ENCODE results near the gene ATL3.
"Not testable (repeated sequence)": the region's sequence is repeated elsewhere in the genome, so short reads cannot be mapped to it uniquely, and the experiment has no call there.

ATL3 gene

DNA sequence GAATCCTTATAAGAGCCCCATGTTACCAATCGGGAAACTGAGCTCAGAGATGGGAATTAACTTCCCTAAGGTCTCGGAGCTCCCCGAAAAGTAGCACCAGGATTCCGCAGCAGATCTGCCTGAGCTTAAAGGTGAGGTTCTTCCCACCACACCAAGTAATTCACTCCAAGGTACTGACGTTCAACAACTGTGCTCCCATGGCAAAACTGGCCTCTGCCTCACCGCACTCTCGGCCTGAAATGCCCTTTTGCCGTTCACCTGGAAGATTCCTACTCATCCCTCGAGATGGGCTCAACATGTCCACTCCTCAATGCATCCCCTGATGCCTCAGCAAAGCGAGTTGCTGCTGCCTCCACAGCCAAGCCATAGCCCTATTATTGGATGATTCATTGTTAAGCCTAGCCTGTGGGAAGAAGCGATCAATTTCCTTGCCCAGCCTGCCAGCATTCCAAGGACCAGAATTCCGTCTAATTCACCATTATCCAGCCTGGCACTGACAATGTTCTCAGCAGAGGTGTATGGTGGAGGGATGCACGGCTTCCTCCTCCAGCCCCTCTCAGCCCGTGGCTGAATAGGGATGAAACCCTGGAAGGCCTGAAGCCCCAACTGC, 61.1 kb downstream of the ATL3 start:
- Histone ChIP-seq H3K4me2 (ENCODE audit: low read length) (peak overlapping the region; percentile 65), H3K4me3 (ENCODE audit: low read length) (no peak overlapping the region), H3K9ac (ENCODE audit: low read length) (no peak overlapping the region), H3K27ac (ENCODE audit: low read length) (no peak overlapping the region), H3K4me1 (ENCODE audit: low read length) (peaks cover 42% of the 10 kb centered on the region), H3K36me3 (replicated peaks; ENCODE audit: low read depth, low read length) (no peaks in the 10 kb centered on the region), H4K20me1 (ENCODE audit: insufficient read depth, low read length) (peaks cover 12% of the 10 kb centered on the region; the same call in 1 of the 2 replicates), H3K27me3 (ENCODE audit: low read depth, low read length) (no peaks in the 10 kb centered on the region), H3K79me2 (ENCODE audit: low read length) (no peaks in the 10 kb centered on the region; the same call in 1 of the 2 replicates), H3K9me3 (ENCODE audit: insufficient read depth, low read length) (no peaks in the 10 kb centered on the region), H2AFZ (ENCODE audit: low read depth, low read length) (no peak overlapping the region)
- TF ChIP-seq EZH2phosphoT487 (IDR thresholded peaks at IDR 0.05; ENCODE audit: low read depth), result no peak
- TF ChIP-seq, protein P1, sequence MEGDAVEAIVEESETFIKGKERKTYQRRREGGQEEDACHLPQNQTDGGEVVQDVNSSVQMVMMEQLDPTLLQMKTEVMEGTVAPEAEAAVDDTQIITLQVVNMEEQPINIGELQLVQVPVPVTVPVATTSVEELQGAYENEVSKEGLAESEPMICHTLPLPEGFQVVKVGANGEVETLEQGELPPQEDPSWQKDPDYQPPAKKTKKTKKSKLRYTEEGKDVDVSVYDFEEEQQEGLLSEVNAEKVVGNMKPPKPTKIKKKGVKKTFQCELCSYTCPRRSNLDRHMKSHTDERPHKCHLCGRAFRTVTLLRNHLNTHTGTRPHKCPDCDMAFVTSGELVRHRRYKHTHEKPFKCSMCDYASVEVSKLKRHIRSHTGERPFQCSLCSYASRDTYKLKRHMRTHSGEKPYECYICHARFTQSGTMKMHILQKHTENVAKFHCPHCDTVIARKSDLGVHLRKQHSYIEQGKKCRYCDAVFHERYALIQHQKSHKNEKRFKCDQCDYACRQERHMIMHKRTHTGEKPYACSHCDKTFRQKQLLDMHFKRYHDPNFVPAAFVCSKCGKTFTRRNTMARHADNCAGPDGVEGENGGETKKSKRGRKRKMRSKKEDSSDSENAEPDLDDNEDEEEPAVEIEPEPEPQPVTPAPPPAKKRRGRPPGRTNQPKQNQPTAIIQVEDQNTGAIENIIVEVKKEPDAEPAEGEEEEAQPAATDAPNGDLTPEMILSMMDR (IDR thresholded peaks at IDR 0.05; ENCODE audit: low read depth, low read length), result no peak

DNA sequence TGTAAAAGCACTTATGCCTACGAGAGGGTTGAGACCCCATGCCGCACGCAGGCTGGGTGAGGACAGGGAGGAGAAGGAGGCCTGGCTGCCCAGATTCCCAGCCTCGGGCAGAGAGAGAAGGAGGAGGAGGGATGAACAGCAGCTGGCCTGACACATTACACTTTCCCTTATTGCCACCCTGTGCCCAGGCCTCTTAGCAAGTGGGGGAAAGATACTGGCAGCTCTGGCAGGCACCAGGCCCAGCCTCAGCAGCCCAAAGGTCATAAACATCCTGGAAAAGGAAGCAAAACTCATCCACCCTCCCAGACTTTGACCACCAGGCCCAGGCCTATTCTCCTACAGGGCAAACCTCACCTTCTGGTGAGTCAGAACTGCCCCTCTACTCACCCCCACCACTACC, 61.6 kb downstream of the ATL3 start:
- Histone ChIP-seq H3K9me3 (ENCODE audit: insufficient read depth, low read length) (no peaks in the 10 kb centered on the region), H3K4me1 (ENCODE audit: low read length) (peaks cover 42% of the 10 kb centered on the region), H4K20me1 (ENCODE audit: insufficient read depth, low read length) (peaks cover 12% of the 10 kb centered on the region; the same call in 1 of the 2 replicates), H3K36me3 (replicated peaks; ENCODE audit: low read depth, low read length) (no peaks in the 10 kb centered on the region), H3K4me3 (ENCODE audit: low read length) (peak overlapping the region; percentile 25; the same call in 1 of the 2 replicates), H2AFZ (ENCODE audit: low read depth, low read length) (no peak overlapping the region), H3K27ac (ENCODE audit: low read length) (no peak overlapping the region), H3K27me3 (ENCODE audit: low read depth, low read length) (no peaks in the 10 kb centered on the region), H3K9ac (ENCODE audit: low read length) (no peak overlapping the region), H3K79me2 (ENCODE audit: low read length) (no peaks in the 10 kb centered on the region; the same call in 1 of the 2 replicates), H3K4me2 (ENCODE audit: low read length) (peak overlapping the region; percentile 65)
- no peak for TF ChIP-seq EZH2phosphoT487 (IDR thresholded peaks at IDR 0.05; ENCODE audit: low read depth)
- TF ChIP-seq, protein P1 (IDR thresholded peaks at IDR 0.05; ENCODE audit: low read depth, low read length), result no peak

DNA sequence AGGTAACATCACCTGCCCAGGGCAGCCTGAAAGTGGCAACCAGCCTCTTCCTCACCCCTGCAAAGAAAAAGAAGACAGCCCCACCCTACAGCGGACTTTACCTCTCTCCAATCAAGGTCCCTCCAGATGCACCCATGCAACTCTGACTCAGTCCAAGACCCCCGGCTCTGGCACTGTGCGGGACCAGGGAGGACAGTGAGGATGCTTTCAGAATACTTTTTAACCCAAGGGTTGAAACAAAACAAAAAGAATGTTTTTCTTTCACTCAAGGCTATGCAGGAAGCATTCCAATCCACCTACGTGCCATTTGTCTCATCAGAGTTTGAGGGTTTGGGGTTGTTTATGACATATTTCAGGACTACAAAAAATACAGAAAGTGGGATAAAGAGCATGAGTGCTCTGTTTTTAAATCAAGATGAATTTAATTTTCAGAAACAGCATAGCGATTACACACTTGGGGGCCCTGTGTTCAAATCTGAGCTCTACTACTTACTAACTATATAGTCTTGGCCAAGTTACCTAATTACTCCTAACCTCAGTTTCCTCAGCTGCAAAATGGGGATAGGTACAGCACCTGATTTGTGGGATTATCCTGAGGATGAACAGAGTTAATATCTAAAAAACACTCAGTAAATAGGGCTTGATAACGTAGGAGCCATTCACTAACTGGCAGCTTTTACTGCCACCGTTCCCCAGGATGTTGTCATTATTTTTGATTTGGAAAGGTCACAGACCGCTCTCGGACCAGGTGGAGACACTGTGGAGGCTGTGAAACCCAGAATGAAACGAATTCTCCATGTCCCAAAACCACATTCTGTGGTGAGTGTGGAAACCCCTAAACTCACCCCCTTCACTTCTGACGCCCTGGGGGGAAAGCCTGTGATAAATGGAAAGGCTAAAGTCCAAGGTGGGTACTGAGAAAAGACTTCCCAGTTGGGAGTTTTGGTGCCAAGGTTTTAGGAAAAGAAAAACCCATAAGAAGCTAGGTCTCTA, 62.5 kb downstream of the ATL3 start:
- H3K4me2 ChIP-seq (ENCODE audit: low read length), result peak overlapping the region; percentile 65
- no peak overlapping the region for H3K27ac ChIP-seq (ENCODE audit: low read length)
- no peaks in the 10 kb centered on the region; the same call in 1 of the 2 replicates for H3K79me2 ChIP-seq (ENCODE audit: low read length)
- TF ChIP-seq, protein P1 (IDR thresholded peaks at IDR 0.05; ENCODE audit: low read depth, low read length), result no peak
- no peak for TF ChIP-seq EZH2phosphoT487 (IDR thresholded peaks at IDR 0.05; ENCODE audit: low read depth)
- peak overlapping the region; percentile 25; the same call in 1 of the 2 replicates for H3K4me3 ChIP-seq (ENCODE audit: low read length)
- no peaks in the 10 kb centered on the region for H3K9me3 ChIP-seq (ENCODE audit: insufficient read depth, low read length)
- H3K9ac ChIP-seq (ENCODE audit: low read length), result no peak overlapping the region
- H4K20me1 ChIP-seq (ENCODE audit: insufficient read depth, low read length), result peaks cover 12% of the 10 kb centered on the region; the same call in 1 of the 2 replicates
- no peaks in the 10 kb centered on the region for H3K36me3 ChIP-seq (replicated peaks; ENCODE audit: low read depth, low read length)
- H2AFZ ChIP-seq (ENCODE audit: low read depth, low read length), result no peak overlapping the region
- no peaks in the 10 kb centered on the region for H3K27me3 ChIP-seq (ENCODE audit: low read depth, low read length)
- peaks cover 42% of the 10 kb centered on the region for H3K4me1 ChIP-seq (ENCODE audit: low read length)

DNA sequence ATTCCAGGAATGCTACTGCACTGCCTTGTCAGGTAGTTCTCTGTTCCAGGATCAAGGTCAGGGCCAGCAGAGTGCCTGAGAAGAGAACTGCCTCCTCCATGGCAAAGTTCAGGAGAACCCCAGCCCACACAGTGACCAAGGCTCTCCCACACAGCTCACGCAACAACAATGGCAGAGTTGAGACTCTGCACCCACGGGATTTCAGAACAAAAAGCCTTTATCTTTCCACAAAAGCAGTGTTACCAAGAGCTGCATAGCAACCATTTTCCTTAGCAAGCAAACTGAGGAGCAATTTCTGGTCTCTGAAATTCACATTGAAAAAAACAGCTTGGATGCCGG, 68.0 kb downstream of the ATL3 start:
- Histone ChIP-seq H3K4me1 (ENCODE audit: low read length) (peaks cover under 1% of the 10 kb centered on the region), H3K9ac (ENCODE audit: low read length) (no peak overlapping the region), H3K79me2 (ENCODE audit: low read length) (0 out of 2 replicates have a peak, but pooled peaks cover 3% of the 10 kb centered on the region), H3K36me3 (replicated peaks; ENCODE audit: low read depth, low read length) (no peaks in the 10 kb centered on the region), H4K20me1 (ENCODE audit: insufficient read depth, low read length) (peaks cover 4% of the 10 kb centered on the region), H3K4me3 (ENCODE audit: low read length) (no peak overlapping the region), H3K27me3 (ENCODE audit: low read depth, low read length) (no peaks in the 10 kb centered on the region), H3K27ac (ENCODE audit: low read length) (no peak overlapping the region), H3K4me2 (ENCODE audit: low read length) (no peak overlapping the region), H2AFZ (ENCODE audit: low read depth, low read length) (no peak overlapping the region), H3K9me3 (ENCODE audit: insufficient read depth, low read length) (no peaks in the 10 kb centered on the region)
- TF ChIP-seq EZH2phosphoT487 (IDR thresholded peaks at IDR 0.05; ENCODE audit: low read depth), result no peak
- TF ChIP-seq, protein P1 (IDR thresholded peaks at IDR 0.05; ENCODE audit: low read depth, low read length), result no peak

DNA sequence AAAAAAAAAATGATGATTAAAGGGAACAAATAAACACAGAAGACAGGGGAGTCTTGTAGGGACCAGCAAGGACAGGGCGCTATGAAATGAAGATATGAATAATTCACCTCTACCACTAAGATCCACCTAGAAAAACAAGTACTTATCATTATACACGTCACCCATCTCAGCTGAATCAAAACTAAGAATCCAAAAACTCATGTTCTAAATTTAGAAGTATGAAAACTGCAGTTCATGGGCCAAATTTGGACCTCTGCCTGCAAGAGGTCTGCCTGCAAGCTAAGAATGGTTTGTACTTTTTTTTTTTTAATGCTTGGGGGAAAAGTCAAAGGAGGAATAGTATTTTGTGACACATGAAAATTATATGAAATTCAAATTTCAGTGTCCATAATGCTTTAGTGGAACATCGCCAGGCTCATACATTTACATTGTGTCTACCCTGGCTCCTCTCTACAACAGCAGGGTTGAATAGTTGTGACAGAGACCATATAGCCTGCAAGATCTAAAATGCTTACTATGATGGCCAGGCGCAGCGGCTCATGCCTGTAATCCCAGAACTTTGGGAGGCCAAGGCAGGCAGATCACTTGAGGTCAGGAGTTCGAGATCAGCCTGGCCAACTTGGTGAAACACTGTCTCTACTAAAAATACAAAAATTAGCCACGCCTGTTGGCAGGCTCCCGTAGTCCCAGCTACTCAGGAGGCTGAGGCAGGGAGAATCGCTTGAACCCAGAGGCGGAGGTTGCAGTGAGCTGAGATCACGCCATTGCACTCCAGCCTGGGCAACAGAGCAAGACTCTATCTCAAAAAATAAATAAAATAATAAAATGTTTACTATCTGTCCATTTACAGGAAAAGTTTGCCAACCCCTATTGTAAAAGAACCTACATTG, 68.6 kb downstream of the ATL3 start:
- not testable (repeated sequence) for H3K4me3 ChIP-seq (ENCODE audit: low read length); H4K20me1 ChIP-seq (ENCODE audit: insufficient read depth, low read length); H3K4me2 ChIP-seq (ENCODE audit: low read length); H3K79me2 ChIP-seq (ENCODE audit: low read length); H3K27me3 ChIP-seq (ENCODE audit: low read depth, low read length); H2AFZ ChIP-seq (ENCODE audit: low read depth, low read length); H3K27ac ChIP-seq (ENCODE audit: low read length); H3K9ac ChIP-seq (ENCODE audit: low read length); H3K9me3 ChIP-seq (ENCODE audit: insufficient read depth, low read length); H3K4me1 ChIP-seq (ENCODE audit: low read length); H3K36me3 ChIP-seq (replicated peaks; ENCODE audit: low read depth, low read length)

All from OCI-LY3 (cell line).